K562 (cell line): ENCODE measurements around the gene ARL4D. TPM values are rescaled to one million over a fixed set of nuclear protein-coding genes. Genes with fewer than 3 reads are reported as not detected.

Experiments
- ATAC-seq: fragments of 200-7000 bp; cut with Tn5 transposase; 3 replicates; pipeline ENCODE4 v1.9.1; 2020; ENCODE audit warnings: moderate library complexity
- BruUV-seq: library from RNA; stranded (reverse); fragments of 400-500 nt; replicated peaks from 2 replicates; lab custom pipeline; 2021; lab: Mats Ljungman, UMichigan
- CTCF ChIA-PET: fragments of 300-600 bp; formaldehyde crosslinking; extraction: SDS; loops from one replicate; lab custom pipeline; 2021; ENCODE audit warnings: low intra/inter-chr PET ratio; lab: Yijun Ruan, JAX
- POLR2A ChIA-PET: fragments of 300-600, 350-650 bp; sonication (Branson Sonifier 250); formaldehyde crosslinking; extraction: SDS; loops from one replicate; lab custom pipeline; 2021; ENCODE audit warnings: antibody characterized with exemption, inconsistent platforms; lab: Yijun Ruan, JAX
- DNase-seq, 4 experiments: peaks; one replicate each; pipeline versions ENCODE4 v3.0.0 to v3.0.0-alpha.2; 2011 to 2018; ENCODE audit warnings: low spot score in 3 of 4, mixed read lengths in 3 of 4; ENCODE audit errors: extremely low read depth in 1 of 4
- FAIRE-seq: peaks from 2 replicates; lab custom pipeline; 2011; peaks lifted over from hg19 to GRCh38; lab: Jason Lieb, UNC
- H2AFZ ChIP-seq: 2 replicates; pipeline ENCODE4 v1.6.0; 2011; ENCODE audit warnings: low read depth, low read length, control low read depth, inconsistent platforms
- H3K27ac ChIP-seq: fragments of 200-600 bp; 3 replicates; pipeline ENCODE4 v1.8.0; 2011; ENCODE audit warnings: low read depth, mild to moderate bottlenecking, control low read depth, inconsistent platforms, low read length, moderate library complexity, mixed read lengths; ENCODE audit errors: extremely low read depth
- H3K27me3 ChIP-seq, 2 experiments: fragments of 300-600 bp in 1 of 2; 2 replicates in 1 of 2; 3 replicates in 1 of 2; pipeline versions ENCODE4 v1.6.0 to v1.8.0; 2011; ENCODE audit warnings: inconsistent platforms in 2 of 2, low read length in 2 of 2, mild to moderate bottlenecking in 1 of 2, mixed read lengths in 1 of 2, moderate library complexity in 1 of 2; ENCODE audit not compliant: control insufficient read depth in 2 of 2, insufficient read depth in 2 of 2
- H3K36me3 ChIP-seq: fragments of 300-600 bp; 3 replicates; pipeline ENCODE4 v1.8.0; 2011; ENCODE audit warnings: mild to moderate bottlenecking, low read length, inconsistent platforms; ENCODE audit not compliant: control insufficient read depth, insufficient read depth
- H3K4me1 ChIP-seq, 2 experiments: fragments of 200-600 bp in 1 of 2; replicated peaks in 1 of 2; 2 replicates in 1 of 2; 3 replicates in 1 of 2; pipeline versions ENCODE4 v1.5.1 to v1.8.0; 2011; ENCODE audit warnings: inconsistent platforms in 2 of 2, low read length in 2 of 2, mild to moderate bottlenecking in 1 of 2, mixed read lengths in 1 of 2, moderate library complexity in 1 of 2; ENCODE audit not compliant: control insufficient read depth in 2 of 2, insufficient read depth in 2 of 2
- H3K4me2 ChIP-seq: 2 replicates; pipeline ENCODE4 v1.6.1; 2011; ENCODE audit warnings: low read length, control low read depth, inconsistent platforms, mixed read lengths; ENCODE audit not compliant: insufficient read depth
- H3K4me3 ChIP-seq: fragments of 200-600 bp; sonication (generic), shearing (Covaris generic); 2 replicates; pipeline ENCODE4 v1.5.1; 2016; ENCODE audit warnings: control low read depth, inconsistent platforms
- H3K79me2 ChIP-seq: fragments of 200-600 bp; 3 replicates; pipeline ENCODE4 v1.8.0; 2011; ENCODE audit warnings: low read length, inconsistent platforms; ENCODE audit not compliant: control insufficient read depth, insufficient read depth
- H3K9ac ChIP-seq, 2 experiments: 2 replicates each; pipeline versions ENCODE4 v1.6.0 to v1.6.1; 2011; ENCODE audit warnings: low read depth in 2 of 2, low read length in 2 of 2, control low read depth in 1 of 2, inconsistent platforms in 1 of 2, mild to moderate bottlenecking in 1 of 2, mixed read lengths in 1 of 2; ENCODE audit not compliant: insufficient read depth in 1 of 2
- H3K9me1 ChIP-seq: one replicate; pipeline ENCODE4 v1.6.0; 2011; ENCODE audit warnings: inconsistent platforms, mild to moderate bottlenecking, low read length, moderate library complexity; ENCODE audit not compliant: control insufficient read depth, insufficient read depth
- H3K9me3 ChIP-seq: replicated peaks from 2 replicates; pipeline ENCODE4 v1.5.1; 2011; ENCODE audit warnings: low read depth, low read length, inconsistent platforms; ENCODE audit not compliant: control insufficient read depth, insufficient read depth
- H4K20me1 ChIP-seq: replicated peaks from 2 replicates; pipeline ENCODE4 v1.6.1; 2011; ENCODE audit warnings: low read length, inconsistent platforms, mixed read lengths; ENCODE audit not compliant: control insufficient read depth, insufficient read depth
- ARHGAP35 ChIP-seq: fragments of 450-650 bp; IDR thresholded peaks from 2 replicates; pipeline ENCODE4 v1.6.1; 2018; ENCODE audit not compliant: partially characterized antibody
- ELK3 ChIP-seq: fragments of 450-650 bp; formaldehyde crosslinking; IDR thresholded peaks from 2 replicates; pipeline ENCODE4 v1.4.0; 2020; ENCODE audit warnings: mild to moderate bottlenecking
- FOXK1 ChIP-seq: sonication (generic); formaldehyde crosslinking; IDR thresholded peaks from 2 replicates; pipeline ENCODE4 v1.8.0; 2022; ENCODE audit warnings: missing genetic modification reagents, mild to moderate bottlenecking, borderline replicate concordance
- GATAD2B ChIP-seq: fragments of 450-650 bp; IDR thresholded peaks from 2 replicates; pipeline ENCODE4 v1.6.1; 2017; ENCODE audit warnings: mild to moderate bottlenecking, borderline replicate concordance
- HNRNPK ChIP-seq: fragments of 200-400 bp; formaldehyde crosslinking; IDR thresholded peaks from one replicate; pipeline ENCODE4 v1.6.1; 2018; ENCODE audit warnings: mild to moderate bottlenecking, low read depth, low read length; ENCODE audit not compliant: poor library complexity, severe bottlenecking
- MTA1 ChIP-seq: fragments of 450-650 bp; IDR thresholded peaks from 2 replicates; pipeline ENCODE4 v1.6.1; 2017; ENCODE audit warnings: borderline replicate concordance
- MXD1 ChIP-seq: fragments of 250-450 bp; sonication (Bioruptor Pico); IDR thresholded peaks from 2 replicates; pipeline ENCODE4 v1.8.0; 2021; ENCODE audit warnings: borderline replicate concordance, mild to moderate bottlenecking, moderate library complexity; ENCODE audit not compliant: poor library complexity, severe bottlenecking
- MYNN ChIP-seq, 2 experiments: sonication (generic); formaldehyde crosslinking in 1 of 2; IDR thresholded peaks; 2 replicates each; pipeline versions ENCODE4 v1.5.0 to v1.6.1; 2016 to 2020; ENCODE audit warnings: antibody characterized with exemption in 1 of 2, missing genetic modification reagents in 1 of 2
- SOX6 ChIP-seq: fragments of 450-650 bp; IDR thresholded peaks from 2 replicates; pipeline ENCODE4 v1.6.1; 2014; ENCODE audit warnings: mild to moderate bottlenecking
- WHSC1 ChIP-seq: IDR thresholded peaks from one replicate; pipeline ENCODE4 v1.6.1; 2012; ENCODE audit warnings: low read length, control low read depth, inconsistent platforms
- ZNF79 ChIP-seq: fragments of 250-450 bp; sonication (Bioruptor Pico); IDR thresholded peaks from 2 replicates; pipeline ENCODE4 v1.4.0; 2020; ENCODE audit warnings: low read depth, mild to moderate bottlenecking, moderate library complexity
- WGBS: fragments of 100-300 bp; shearing (Covaris generic); methylation state at CpG from one replicate; pipeline ENCODE4 v1.1.6; 2016; ENCODE audit warnings: low coverage, mixed read lengths; ENCODE audit not compliant: insufficient coverage; ENCODE audit errors: missing lambda C conversion rate; 5-methylcytosine and 5-hydroxymethylcytosine counted together
- in situ Hi-C: fragments of 300-500 bp; cut with MboI; formaldehyde crosslinking; loops from 4 replicates; pipeline ENCODE4 v1.15.0; 2018; ENCODE audit warnings: inconsistent platforms, mixed read lengths
- intact Hi-C: fragments of 100-400 bp; cut with micrococcal nuclease; formaldehyde crosslinking; loops from 2 replicates; pipeline ENCODE4 v1.14.2; 2022
- polyA plus RNA-seq, 8 experiments: library from polyadenylated mRNA; depleted of rRNA in 4 of 8; stranded (reverse) in 5 of 8; unstranded in 3 of 8; fragments of >200 nt; fragmentation: Nextera tagmentation in 2 of 8; fragmentation: Illumina TruSeq in 1 of 8; extraction: Ambion mirVana in 2 of 8; extraction: Trizol in 1 of 8; gene quantifications; 2 replicates each; pipeline versions ENCODE4 v1.2.1 to v1.2.3, GENCODE V29; 2011 to 2014; ENCODE audit warnings: inconsistent platforms in 1 of 8, missing spikeins in 1 of 8
- total RNA-seq, 7 experiments: library from RNA; depleted of rRNA in 6 of 7; stranded (reverse); fragments of >200 nt in 6 of 7; fragmentation: Illumina TruSeq in 2 of 7; extraction: Trizol in 2 of 7; gene quantifications; 2 replicates each; pipeline versions ENCODE4 v1.2.1 to v1.2.3, GENCODE V29; 2011 to 2021; ENCODE audit warnings: low replicate concordance in 1 of 7

ARL4D gene
- total and polyA plus RNA-seq, 9 of the 15 experiments (the other 6 are each of a cell fraction or from before 2014, with no cell fraction given) = 0.07 to 0.53 (median 0.28) TPM; not detected in 1

- DNase-seq (no peak), FAIRE-seq (no peak), ATAC-seq (no peak)
- intact Hi-C loops (no loop called here), in situ Hi-C loops (no loop called here)
- H4K20me1 ChIP-seq = peaks cover 5% of the 10 kb centered on the region
- H3K36me3 ChIP-seq = no peaks in the 10 kb centered on the region
- TF ChIP-seq ELK3 (CRISPR knock-in tag) (no peak), MXD1 (no peak), HNRNPK (no peak), ARHGAP35 (no peak), SOX6 (no peak), MTA1 (no peak), FOXK1 (CRISPR knock-in tag) (no peak), GATAD2B (no peak), WHSC1 (no peak), ZNF79 (CRISPR knock-in tag) (no peak), MYNN (IDR thresholded peaks at IDR 0.05) (no peak), MYNN (CRISPR knock-in tag; IDR thresholded peaks at IDR 0.05) (no peak)
- ChIA-PET POLR2A (interaction anchor here (0.6 kb wide), 1 partner anchor 24 kb away, joined by 3 read pairs; no protein-coding TSS in a partner anchor), CTCF (no interaction called here)
- H3K4me1 ChIP-seq = peaks cover 10 to 14% of the 10 kb centered on the region in 2 experiments
- no peak overlapping the region for H3K4me3 ChIP-seq
- no peaks in the 10 kb centered on the region for H3K9me3 ChIP-seq
- H3K79me2 ChIP-seq = no peaks in the 10 kb centered on the region
- no TSS peak for BruUV-seq
- no peak overlapping the region for H3K27ac ChIP-seq
- no peak overlapping the region for H2AFZ ChIP-seq
- H3K9me1 ChIP-seq = no peaks in the 10 kb centered on the region
- H3K9ac ChIP-seq = no peak overlapping the region
- H3K27me3 ChIP-seq = peaks cover 0 to 9% of the 10 kb centered on the region in 2 experiments; a peak in 1 of 5 replicates
- WGBS = 19% methylated on average over 3 of the region's 3 CpGs
- H3K4me2 ChIP-seq = no peak overlapping the region
These were observed 3.8 kb downstream of the ARL4D start for GRCh38 chr17:43402567-43402966.
